ENCODE results near the gene PURB. TPM values are rescaled to one million over a fixed set of nuclear protein-coding genes. Genes with fewer than 3 reads are reported as not detected.

The PURB gene
- total RNA-seq, 1 experiment from 2014 or later, result 26.3 TPM

- no peak for DNase-seq
- no peaks in the 10 kb centered on the region for H3K9me3 Mint-ChIP-seq (ENCODE audit: unreplicated experiment)
- Histone ChIP-seq H3K9me3 (no peaks in the 10 kb centered on the region), H3K4me3 (ENCODE audit: low read depth, low read length) (no peak overlapping the region), H3K27me3 (replicated peaks; ENCODE audit: control insufficient read depth, insufficient read depth, low read length) (no peaks in the 10 kb centered on the region), H3K36me3 (ENCODE audit: control insufficient read depth, insufficient read depth, low read length) (peaks cover 3% of the 10 kb centered on the region; the same call in 1 of the 2 replicates), H3K4me1 (no peaks in the 10 kb centered on the region)
- intact Hi-C loops (cut with micrococcal nuclease; ENCODE audit: unreplicated experiment), result no loop called here
- ChIA-PET CTCF (no interaction called here), POLR2A (interaction anchor here (1.6 kb wide), 1 partner anchor 254 kb away, joined by 4 read pairs; the partner anchor contains the start of gene DDX56)
- H3K4me1 Mint-ChIP-seq (ENCODE audit: low read depth, unreplicated experiment), result no peaks in the 10 kb centered on the region
- TF ChIP-seq CTCF (IDR thresholded peaks at IDR 0.05; ENCODE audit: insufficient read depth in 1 of 2, low read depth in 1 of 2, low read length in 1 of 2, severe bottlenecking in 1 of 2, unreplicated experiment in 1 of 2), result no peak
- H3K27ac Mint-ChIP-seq (ENCODE audit: unreplicated experiment), result no peak overlapping the region
- H3K4me3 Mint-ChIP-seq (ENCODE audit: unreplicated experiment), result no peak overlapping the region
- BruUV-seq (replicated peaks), result no TSS peak
- H3K36me3 Mint-ChIP-seq (ENCODE audit: insufficient read depth, unreplicated experiment), result peaks cover 51% of the 10 kb centered on the region
- no peaks in the 10 kb centered on the region for H3K27me3 Mint-ChIP-seq (ENCODE audit: insufficient read depth, unreplicated experiment)
These were observed 57.8 kb downstream of the PURB start for GRCh38 chr7:44827567-44827966.

Other genes starting within 250 kb of the PURB start
- 69.0 and 72.1 TPM in 2 replicates for gene ZMIZ2, start 136.7 kb downstream of the PURB start, total RNA-seq (2022)
- gene PPIA, start 88.8 kb downstream of the PURB start, total RNA-seq (2022), result 2,104 and 2,207 TPM in 2 replicates
- gene H2AZ2, start 37.4 kb downstream of the PURB start, total RNA-seq (2022), result 196 and 244 TPM in 2 replicates
- 0.19 and 0.36 TPM in 2 replicates for gene MYO1G, start 93.5 kb upstream of the PURB start, total RNA-seq (2022)
- gene CCM2, start 114.7 kb upstream of the PURB start, total RNA-seq (2022), result 28.1 and 28.2 TPM in 2 replicates
- 1.0 and 1.1 TPM in 2 replicates for gene NACAD, start 203.4 kb upstream of the PURB start, total RNA-seq (2022)
- 116 and 126 TPM in 2 replicates for gene TBRG4, start 226.2 kb upstream of the PURB start, total RNA-seq (2022)

Data from Caco-2 (cell line).